ENCODE measurements around the gene SERINC5.

Gene SERINC5

DNA sequence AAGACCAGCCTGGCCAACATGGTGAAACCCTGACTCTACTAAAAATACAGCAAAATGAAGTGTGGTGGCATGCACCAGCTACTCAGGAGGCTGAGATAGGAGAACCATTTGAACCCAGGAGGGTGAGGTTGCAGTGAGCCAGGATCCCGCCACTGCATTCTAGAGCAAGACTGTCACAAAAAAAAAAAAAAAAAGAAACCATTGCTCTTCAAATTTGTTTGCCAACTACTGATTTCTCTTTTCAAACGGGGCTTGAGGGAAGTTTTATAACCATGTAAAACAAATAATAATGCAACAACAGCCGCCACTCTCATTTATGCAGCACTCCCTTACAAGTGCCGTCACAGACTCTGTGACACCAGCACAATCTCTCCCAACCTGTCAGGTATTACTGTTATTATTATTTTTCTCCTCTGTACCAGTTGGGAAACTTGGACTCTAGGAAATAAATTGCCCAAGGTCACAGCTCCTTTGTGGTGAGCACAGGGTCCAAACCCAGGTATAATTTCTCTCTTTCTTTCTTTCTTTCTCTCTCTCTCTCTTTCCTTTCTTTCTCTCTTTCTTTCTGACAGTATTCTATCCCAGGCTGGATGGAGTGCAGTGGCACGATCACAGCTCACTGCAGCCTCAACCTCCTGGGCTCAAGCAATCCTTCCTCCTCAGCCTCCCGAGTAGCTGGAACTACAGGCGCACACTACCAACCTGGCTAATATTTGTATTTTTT lies 25.4 kb downstream of the SERINC5 start:
- in situ Hi-C loops (cut with MboI; ENCODE audit: low sequenced_read_pairs) = no loop called here

DNA sequence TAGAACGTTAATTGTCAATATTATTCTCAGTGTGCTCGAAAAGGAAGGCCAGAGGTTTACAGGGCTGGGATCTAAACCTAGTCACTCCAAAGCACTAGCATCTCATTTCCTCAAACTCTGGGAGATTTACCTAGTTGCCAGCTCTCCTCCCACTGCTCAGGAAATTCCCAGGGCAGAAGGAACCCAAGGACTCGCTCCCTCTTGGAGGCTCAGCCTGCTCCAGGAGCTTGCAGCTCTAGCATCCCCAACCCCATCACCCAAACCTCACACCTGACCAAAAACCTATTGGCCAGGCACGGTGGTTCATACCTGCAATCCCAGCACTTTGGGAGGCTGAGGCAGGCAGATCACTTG lies 26.0 kb downstream of the SERINC5 start:
- in situ Hi-C loops (cut with MboI; ENCODE audit: low sequenced_read_pairs) = no loop called here

DNA sequence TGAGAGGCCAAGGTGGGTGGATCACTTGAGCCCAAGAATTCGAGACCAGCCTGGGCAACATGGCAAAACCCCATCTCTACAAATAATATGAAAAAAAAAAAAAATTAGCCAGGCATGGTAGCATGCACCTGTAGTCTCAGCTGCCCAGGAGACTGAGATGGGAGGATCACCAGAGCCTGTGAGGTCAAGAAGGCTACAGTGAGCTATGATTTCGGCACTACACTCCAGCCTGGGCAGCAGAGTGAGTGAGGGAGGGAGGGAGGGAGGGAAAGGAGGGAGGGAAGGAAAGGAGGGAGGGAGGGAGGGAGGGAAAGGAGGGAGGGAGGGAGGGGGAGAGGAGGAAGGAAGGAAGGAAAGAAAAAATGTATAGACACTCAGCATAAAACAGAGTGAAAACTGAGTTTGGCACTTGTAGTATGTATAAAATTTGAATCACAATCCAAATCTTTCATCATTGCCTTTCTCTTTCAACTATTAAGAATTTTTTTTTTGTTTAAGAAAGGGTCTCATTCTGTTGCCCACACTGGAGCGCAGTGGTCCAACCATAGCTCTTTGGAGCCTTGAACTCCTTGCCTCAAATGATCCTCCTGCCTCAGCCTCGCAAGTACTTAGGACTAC lies 27.8 kb downstream of the SERINC5 start:
- in situ Hi-C loops (cut with MboI; ENCODE audit: low sequenced_read_pairs) = no loop called here

DNA sequence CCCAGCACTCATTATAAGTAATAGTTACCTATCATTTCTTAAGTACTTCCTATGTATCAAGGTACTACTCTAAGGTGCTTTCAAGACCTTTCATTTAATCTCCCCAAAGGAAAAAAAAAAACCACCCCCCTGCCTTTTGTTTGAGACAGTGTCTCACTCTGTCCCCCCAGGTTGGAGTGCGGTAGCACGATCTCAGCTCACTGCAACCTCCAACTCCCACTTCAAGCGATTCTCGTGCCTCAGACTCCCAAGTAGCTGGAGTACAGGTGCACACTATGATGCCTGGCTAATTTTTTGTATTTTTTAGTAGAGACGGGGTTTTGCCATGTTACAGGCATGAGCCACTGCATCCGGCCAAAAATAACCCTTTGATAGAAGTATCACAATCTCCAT lies 29.9 kb downstream of the SERINC5 start:
- in situ Hi-C loops (cut with MboI; ENCODE audit: low sequenced_read_pairs) = no loop called here

DNA sequence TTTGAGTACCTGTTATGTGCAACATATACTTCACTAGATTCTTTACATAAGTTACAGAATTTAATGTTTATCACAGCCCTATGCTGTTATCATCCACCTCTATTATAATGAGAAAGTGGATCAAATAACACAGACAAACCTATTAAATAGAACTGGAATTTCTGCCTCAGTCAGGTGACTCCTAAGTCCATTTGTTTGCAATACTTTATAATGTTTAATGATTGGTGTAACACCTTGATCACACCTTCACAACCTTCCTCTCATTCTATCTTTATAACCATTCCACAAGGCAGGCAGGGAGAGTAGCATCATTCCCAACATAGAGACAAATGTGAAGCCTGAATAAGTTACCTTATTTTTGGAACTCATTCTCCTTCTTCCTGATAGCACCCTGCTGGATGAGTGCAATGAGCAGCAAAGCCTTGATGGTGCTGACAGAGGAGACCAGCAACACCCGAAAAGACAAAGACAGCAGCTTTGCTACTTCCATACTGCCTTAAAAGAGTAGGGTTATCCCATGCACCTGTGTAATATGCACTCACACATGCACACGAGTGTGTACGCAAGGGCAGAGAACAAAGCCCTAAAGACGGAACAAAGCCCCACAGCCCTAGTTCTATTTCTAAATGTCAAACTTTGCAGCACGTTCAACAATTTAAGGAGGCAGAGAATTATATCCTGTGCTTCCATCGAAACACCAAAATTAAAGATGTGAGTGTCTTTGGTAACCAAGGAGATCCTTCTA lies 30.5 kb downstream of the SERINC5 start:
- in situ Hi-C loops (cut with MboI; ENCODE audit: low sequenced_read_pairs) = no loop called here

DNA sequence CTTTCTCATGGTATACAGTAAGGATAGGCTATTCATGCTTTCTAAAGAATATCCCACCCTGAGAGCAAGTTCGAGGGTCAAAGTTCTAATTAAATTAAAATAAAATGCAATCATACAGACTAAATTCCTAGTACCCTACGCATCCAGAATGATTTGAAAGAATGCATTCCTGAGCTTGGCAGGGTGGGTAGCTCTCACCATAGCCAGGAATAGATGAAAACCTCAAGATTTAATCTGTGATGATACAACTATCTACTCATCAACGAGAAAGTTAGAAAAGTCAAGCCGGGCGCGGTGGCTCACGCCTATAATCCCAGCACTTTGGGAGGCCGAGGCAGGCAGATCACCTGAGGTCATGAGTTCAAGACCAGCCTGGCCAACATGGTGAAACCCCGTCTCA lies 32.3 kb downstream of the SERINC5 start:
- in situ Hi-C loops (cut with MboI; ENCODE audit: low sequenced_read_pairs) = no loop called here

DNA sequence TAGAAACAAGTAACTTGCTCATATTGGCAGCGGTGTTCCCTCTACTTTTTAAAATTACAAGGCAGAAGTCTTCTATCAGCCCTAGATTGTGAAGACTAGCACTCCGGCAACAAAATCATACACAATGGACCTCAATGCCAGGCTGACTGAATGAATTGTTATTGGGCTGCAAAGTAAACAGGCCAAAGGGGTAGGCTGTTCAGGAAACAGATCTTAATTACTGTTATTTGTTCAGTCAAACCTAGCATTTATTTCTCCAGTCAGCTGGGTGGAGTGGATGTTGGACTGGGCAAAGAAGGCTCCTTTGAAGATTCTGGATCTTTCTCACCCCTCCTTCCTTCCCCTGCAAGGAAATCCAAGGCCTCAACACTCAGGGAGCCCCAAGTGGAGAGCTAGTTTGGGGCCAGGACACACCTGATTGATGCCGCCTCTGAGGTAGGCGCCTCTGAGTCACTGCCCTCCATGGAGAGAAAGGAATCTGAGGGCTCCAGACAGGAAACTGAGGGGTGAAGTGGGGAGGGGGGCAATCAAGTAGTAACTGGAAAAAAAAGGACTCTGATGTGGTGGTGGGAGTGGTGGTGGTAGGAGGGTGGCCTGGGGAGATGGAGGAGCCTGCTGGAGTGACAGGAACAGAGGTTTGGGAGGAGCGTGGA lies 35.5 kb downstream of the SERINC5 start:
- in situ Hi-C loops (cut with MboI; ENCODE audit: low sequenced_read_pairs) = no loop called here

DNA sequence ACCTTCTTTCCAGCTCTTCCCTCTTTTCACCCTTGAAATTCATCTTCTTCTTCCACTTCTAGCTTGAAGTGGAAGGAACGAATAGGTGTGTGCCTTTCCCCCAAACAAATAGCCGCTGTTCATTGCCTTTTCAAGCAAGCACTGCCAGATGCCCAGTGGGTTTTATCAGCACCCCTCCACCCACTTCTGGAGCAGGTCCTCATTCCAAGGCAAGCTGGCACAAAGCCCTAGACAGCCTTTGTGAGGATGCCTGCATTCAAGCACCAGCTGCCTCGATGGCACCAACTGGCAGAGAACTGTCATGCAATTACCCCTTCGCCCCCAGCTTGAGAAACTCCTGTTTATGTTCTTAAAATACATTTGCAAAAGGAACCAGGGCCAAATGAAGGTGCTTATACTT lies 36.5 kb downstream of the SERINC5 start:
- in situ Hi-C loops (cut with MboI; ENCODE audit: low sequenced_read_pairs) = no loop called here

DNA sequence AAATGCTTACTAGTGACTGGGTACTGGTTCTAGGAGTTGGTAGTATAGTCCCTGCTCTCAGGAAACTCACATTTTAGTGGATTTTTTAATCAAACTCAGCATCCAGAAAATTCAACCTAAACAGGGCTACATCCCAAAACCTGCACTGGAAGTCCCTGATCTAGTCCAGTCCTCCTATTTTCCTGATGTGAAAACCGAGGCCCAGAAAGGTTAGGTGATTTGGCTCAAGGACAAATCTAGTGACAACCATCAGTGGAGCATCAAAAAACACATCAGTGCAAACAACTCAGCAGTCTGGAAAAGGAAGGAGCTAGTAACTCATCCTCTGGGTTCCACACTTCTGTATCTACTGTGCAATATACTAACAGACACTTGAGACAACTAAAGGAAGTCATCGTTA lies 38.2 kb downstream of the SERINC5 start:
- in situ Hi-C loops (cut with MboI; ENCODE audit: low sequenced_read_pairs) = no loop called here

DNA sequence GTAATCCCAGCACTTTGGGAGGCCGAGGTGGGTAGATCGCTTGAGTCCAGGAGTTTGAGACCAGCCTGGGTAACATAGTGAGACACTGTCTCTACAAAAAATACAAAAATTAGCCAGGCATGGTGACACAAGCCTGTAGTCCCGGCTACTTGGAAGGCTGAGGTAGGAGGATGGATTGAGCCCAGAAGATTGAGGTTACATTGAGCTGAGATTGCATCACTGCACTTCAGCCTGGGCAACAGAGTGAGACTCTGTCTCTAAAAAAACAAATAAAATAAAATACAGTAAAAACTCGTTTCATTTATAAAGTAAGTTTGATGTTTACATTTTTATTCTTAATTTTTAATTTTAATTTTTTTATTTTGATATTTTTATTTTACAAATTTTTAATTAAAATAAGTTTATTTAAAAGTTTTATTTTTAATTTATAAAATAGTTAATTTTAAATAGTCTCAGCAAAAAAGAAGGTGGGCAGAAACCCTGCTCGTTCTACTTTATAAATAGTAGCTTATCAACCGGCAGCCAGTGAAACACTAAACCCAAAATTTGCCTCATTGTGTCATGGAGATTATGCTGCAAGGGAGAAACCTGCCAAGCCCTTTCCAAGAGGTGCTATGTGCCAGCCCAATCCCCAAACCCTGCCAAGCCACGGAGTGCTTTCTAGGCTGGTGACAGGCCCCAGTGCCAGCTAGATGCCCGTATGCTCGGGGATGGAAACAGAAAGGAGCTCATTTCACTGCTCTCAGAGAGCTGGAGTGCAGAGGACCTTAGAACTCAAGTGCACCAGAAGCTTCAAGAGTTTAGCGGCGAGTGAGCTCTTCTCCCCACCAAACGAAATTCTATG lies 38.9 kb downstream of the SERINC5 start:
- in situ Hi-C loops (cut with MboI; ENCODE audit: low sequenced_read_pairs) = no loop called here

DNA sequence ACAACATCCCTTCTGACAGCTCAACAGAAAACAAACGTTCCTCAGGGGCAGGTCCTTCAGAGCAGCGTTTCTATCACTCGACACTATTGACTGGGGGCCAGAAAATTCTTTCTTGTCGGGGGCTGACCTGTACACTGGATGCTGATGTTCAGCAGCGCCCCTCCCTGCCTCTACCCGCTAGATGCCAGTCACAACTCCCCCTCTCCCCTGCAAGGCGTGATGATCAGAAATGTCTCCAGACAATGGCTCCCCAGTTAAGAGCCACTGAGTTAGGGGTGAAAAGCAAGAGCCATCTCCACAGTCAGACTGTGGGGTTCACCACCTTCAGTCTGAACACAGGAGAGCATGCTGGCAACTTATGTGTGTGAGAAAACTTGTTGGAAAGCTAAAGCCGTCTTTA lies 39.8 kb downstream of the SERINC5 start:
- in situ Hi-C loops (cut with MboI; ENCODE audit: low sequenced_read_pairs) = no loop called here

DNA sequence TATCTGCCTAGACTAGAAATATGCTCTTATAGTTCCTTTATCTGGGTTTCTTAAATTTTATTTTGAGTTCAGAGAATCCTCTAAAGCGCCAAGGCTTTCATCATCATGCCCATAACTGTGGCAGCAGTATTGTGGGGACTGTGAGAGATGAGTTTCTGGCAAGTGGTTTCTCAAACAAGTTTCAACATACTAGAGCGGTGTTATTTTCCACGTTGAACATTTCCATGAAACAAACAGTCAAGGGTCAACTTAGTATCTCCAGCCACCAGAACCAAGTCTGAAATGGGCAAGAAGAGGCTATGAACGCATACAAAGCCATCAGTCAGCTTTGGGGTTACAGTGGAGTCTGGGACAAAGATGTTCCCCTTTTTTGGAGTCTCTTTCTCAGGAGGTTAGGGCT lies 40.3 kb downstream of the SERINC5 start:
- in situ Hi-C loops (cut with MboI; ENCODE audit: low sequenced_read_pairs) = no loop called here

DNA sequence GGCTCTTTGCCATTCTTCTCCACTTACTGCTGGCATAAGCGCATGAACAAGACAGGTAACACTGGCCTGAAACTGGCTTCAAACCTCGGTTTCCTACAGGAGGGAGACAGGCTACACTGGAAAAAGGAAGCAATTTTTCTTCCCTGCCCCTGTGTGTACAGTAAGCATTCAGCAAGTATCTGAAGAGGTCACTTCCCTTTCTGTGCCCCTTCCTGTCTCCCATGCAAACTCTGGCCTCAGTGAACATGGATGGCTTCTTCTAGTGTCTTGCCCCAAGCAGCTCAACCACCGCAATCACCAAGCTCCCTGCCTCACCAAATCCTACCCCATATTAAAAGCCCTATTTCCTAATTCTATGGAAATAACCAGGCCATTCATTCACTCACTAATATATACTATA lies 42.4 kb downstream of the SERINC5 start:
- in situ Hi-C loops (cut with MboI; ENCODE audit: low sequenced_read_pairs) = no loop called here

DNA sequence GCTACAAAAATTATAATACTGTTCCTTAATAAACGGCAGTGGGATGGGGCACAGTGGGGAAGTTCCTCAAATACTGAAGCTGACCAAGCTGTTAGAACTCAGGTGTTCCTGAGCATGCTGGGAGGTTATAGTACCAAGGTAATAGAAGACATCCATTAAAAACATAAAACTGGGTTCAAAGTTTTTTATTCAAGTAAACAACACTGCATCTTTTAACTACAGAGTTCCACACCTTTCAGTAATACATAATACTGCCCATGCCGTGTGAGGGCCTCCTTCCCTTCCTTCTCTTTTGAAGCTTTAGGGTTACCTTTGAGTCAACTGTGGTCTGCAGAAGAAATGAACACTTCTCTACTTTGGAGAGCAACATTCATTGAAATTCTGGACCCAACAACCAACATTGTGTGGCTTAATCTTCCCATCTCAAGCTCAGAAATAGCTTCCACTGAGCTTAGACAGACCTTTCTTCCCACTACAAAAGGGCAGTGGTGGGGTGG lies 43.6 kb downstream of the SERINC5 start:
- in situ Hi-C loops (cut with MboI; ENCODE audit: low sequenced_read_pairs) = no loop called here

DNA sequence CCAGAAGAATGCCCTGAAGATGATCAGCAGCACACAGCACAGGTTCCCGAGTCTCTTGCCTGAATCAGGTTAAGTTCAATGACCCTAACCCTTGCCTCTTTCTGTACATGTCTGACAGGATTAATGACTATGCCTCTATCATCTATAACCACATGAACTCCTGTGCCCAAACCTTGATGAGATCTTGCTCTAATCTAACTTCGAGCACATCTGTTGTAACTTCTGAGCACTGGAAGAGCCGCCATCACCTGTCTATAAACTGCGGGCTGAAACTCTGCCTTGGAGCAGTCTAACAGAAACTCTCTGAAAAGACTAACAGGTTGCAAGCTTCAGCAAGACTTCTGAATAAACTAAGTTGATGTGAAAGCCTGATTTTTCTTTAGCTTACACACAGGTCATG lies 44.5 kb downstream of the SERINC5 start:
- in situ Hi-C loops (cut with MboI; ENCODE audit: low sequenced_read_pairs) = no loop called here

DNA sequence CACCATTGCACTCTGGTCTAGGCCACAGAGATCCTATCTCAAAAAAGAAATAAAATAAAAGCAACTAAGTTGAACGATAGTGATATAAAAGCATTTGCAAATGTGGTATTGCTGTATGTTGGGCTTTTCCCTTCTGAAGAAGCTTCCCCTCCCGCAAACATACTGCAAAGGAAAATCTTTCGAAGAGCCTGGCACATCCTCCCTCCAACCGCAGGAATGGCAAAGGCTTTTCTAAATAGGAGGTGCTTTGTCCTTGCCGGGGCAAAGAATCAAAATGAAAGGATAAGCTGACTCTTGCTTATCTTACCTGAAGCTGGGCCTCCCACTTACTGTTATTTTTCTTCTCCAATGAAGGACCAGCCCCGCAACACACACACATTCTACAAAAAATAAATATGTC lies 45.8 kb downstream of the SERINC5 start:
- in situ Hi-C loops (cut with MboI; ENCODE audit: low sequenced_read_pairs) = no loop called here

DNA sequence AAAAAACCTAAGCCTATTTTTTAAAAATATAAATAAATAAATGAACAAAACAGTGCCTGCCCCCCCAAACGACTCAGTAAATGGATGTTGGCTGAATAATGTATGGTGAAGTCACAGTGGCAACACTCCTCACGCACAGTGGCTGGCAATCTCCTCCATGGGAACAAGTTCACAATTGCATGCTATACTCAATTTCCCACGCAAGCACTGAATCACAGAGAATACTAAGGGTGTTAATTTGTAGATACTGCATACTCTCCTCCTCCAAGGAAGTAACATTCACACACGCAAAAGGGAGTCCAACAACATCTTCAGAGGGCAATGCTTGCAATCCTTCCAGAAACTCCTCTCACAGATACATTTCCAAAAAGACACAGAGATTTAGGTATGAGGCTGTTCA lies 47.5 kb downstream of the SERINC5 start:
- in situ Hi-C loops (cut with MboI; ENCODE audit: low sequenced_read_pairs) = no loop called here

DNA sequence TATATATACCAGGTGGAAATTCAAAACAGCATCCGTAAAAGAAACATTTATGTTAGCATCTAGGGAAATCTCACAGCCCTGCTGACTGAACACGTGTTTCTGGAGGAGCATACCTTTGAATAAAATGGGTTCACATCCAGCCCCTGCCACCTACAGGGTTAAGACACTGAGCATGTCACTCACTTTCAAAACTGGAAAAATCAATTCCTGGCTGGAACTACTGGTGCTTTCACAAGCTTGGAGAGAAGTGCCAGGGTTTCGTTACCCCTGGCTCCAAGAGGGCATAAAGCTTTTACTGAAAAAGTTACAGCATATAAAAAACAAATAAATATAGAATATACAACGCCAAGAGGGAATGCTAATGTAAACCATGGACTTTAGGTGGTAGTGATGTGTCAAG lies 48.0 kb downstream of the SERINC5 start:
- in situ Hi-C loops (cut with MboI; ENCODE audit: low sequenced_read_pairs) = no loop called here

DNA sequence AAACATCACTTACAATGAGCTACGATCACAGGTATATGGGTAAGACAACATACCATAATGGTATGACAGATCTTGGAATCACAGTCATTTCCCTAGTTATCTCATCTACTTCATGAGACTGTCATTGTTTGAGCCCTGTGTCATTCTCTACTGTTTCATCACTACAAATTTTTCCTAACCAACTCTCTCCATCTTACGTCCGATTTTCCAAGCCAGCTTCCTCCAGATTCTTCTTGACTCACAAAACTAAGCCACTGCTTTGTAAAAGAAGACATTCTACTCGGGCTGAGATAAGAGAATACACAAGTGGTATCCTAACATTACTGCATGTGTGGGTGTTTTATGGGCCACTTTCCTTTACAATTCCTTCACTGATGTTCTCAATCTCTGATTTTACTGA lies 49.6 kb downstream of the SERINC5 start:
- in situ Hi-C loops (cut with MboI; ENCODE audit: low sequenced_read_pairs) = no loop called here

DNA sequence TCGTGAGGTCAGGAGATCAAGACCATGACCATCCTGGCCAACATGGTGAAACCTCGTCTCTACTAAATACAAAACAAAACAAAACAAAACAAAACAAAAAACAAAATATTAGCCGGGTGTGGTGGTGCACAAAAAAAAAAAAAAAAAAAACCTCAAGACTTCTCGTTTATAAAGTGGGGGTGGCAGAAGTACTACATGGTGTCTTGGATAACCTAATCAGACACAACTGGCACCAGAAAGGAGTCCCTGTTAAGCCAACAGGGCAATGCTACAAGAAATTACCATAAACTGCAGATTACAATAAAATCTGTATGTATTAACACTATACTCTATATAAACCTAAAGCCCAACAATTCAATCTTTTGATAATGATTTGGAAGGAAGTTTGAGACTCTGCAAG lies 50.0 kb downstream of the SERINC5 start:
- in situ Hi-C loops (cut with MboI; ENCODE audit: low sequenced_read_pairs) = no loop called here
